HepG2 (cell line): ENCODE measurements around the gene MSH4. TPM values are rescaled to one million over a fixed set of nuclear protein-coding genes. Genes with fewer than 3 reads are reported as not detected.

Experiments
- AGO2 ChIP-seq: fragments of 200-400 bp; formaldehyde crosslinking; optimal IDR thresholded peaks from 2 replicates; pipeline ENCODE3; 2017; ENCODE audit warnings: mild to moderate bottlenecking, low read depth, low read length, moderate library complexity
- AHR ChIP-seq: IDR thresholded peaks from 2 replicates; pipeline ENCODE4 v1.6.1; 2018; ENCODE audit warnings: missing genetic modification reagents, missing compliant biosample characterization
- BRD4 ChIP-seq: sonication (generic); formaldehyde crosslinking; IDR thresholded peaks from 2 replicates; pipeline ENCODE4 v1.4.0; 2020; ENCODE audit warnings: missing genetic modification reagents
- DMAP1 ChIP-seq: IDR thresholded peaks from 2 replicates; pipeline ENCODE4 v1.6.1; 2016
- HNRNPUL1 ChIP-seq: fragments of 200-400 bp; formaldehyde crosslinking; IDR thresholded peaks from 2 replicates; pipeline ENCODE4 v1.6.1; 2017; ENCODE audit warnings: low read depth, mild to moderate bottlenecking, low read length, moderate library complexity
- KLF15 ChIP-seq: sonication (generic); formaldehyde crosslinking; IDR thresholded peaks from 2 replicates; pipeline ENCODE4 v1.8.1; 2023; ENCODE audit warnings: borderline replicate concordance, mild to moderate bottlenecking, inconsistent platforms, missing genetic modification reagents, mixed read lengths
- KMT2B ChIP-seq: IDR thresholded peaks from 2 replicates; pipeline ENCODE4 v1.6.1; 2016; ENCODE audit warnings: missing genetic modification reagents, missing compliant biosample characterization
- MIXL1 ChIP-seq: IDR thresholded peaks from 2 replicates; pipeline ENCODE4 v1.6.1; 2016
- NFATC3 ChIP-seq: sonication (generic); formaldehyde crosslinking; IDR thresholded peaks from 2 replicates; pipeline ENCODE4 v1.5.1; 2020; ENCODE audit warnings: mild to moderate bottlenecking, missing genetic modification reagents
- POGK ChIP-seq: sonication (generic); formaldehyde crosslinking; conservative IDR thresholded peaks from 2 replicates; pipeline ENCODE4 v1.8.0; 2022; ENCODE audit warnings: mild to moderate bottlenecking, moderate library complexity, missing genetic modification reagents
- RBFOX2 ChIP-seq: fragments of 200-400 bp; formaldehyde crosslinking; IDR thresholded peaks from 2 replicates; pipeline ENCODE4 v1.6.1; 2017; ENCODE audit warnings: low read depth, mild to moderate bottlenecking, low read length
- SMAD1 ChIP-seq: sonication (generic); formaldehyde crosslinking; IDR thresholded peaks from 2 replicates; pipeline ENCODE4 v1.4.0; 2020; ENCODE audit warnings: missing genetic modification reagents, low read depth, mild to moderate bottlenecking, borderline replicate concordance
- SNAI1 ChIP-seq: sonication (generic); formaldehyde crosslinking; IDR thresholded peaks from 2 replicates; pipeline ENCODE4 v1.5.0; 2020; ENCODE audit warnings: mild to moderate bottlenecking, missing genetic modification reagents, borderline replicate concordance
- THAP11 ChIP-seq: IDR thresholded peaks from 2 replicates; pipeline ENCODE4 v1.6.1; 2016; ENCODE audit warnings: missing biosample characterization, missing genetic modification reagents
- ZFP37 ChIP-seq: sonication (generic); formaldehyde crosslinking; IDR thresholded peaks from 2 replicates; pipeline ENCODE4 v1.4.0; 2020; ENCODE audit warnings: missing genetic modification reagents, borderline replicate concordance
- ZHX1 ChIP-seq: sonication (generic); formaldehyde crosslinking; IDR thresholded peaks from 2 replicates; pipeline ENCODE4 v1.8.1; 2022; ENCODE audit warnings: low read depth, mild to moderate bottlenecking, missing genetic modification reagents
- ZNF616 ChIP-seq: sonication (generic); formaldehyde crosslinking; IDR thresholded peaks from 2 replicates; pipeline ENCODE4 v1.5.0; 2020; ENCODE audit warnings: low read depth, mild to moderate bottlenecking, missing genetic modification reagents
- ZNF709 ChIP-seq: sonication (generic); formaldehyde crosslinking; IDR thresholded peaks from 2 replicates; pipeline ENCODE4 v1.5.0; 2020; ENCODE audit warnings: mild to moderate bottlenecking, missing genetic modification reagents
- ZUFSP ChIP-seq: sonication (generic); formaldehyde crosslinking; IDR thresholded peaks from 2 replicates; pipeline ENCODE4 v1.9.0; 2021; ENCODE audit warnings: missing genetic modification reagents, mild to moderate bottlenecking, borderline replicate concordance
- polyA plus RNA-seq, 8 experiments: library from polyadenylated mRNA; depleted of rRNA in 3 of 8; stranded (reverse) in 7 of 8; unstranded in 1 of 8; fragments of >200 nt; fragmentation: Illumina TruSeq in 4 of 8; extraction: Trizol in 4 of 8; gene quantifications; 2 replicates each; pipeline versions ENCODE4 v1.2.1 to v1.2.3, GENCODE V29; 2011 to 2016; ENCODE audit warnings: low read depth in 4 of 8, missing spikeins in 1 of 8, mixed read lengths in 1 of 8; ENCODE audit not compliant: insufficient read depth in 1 of 8
- total RNA-seq, 5 experiments: library from RNA; depleted of rRNA; stranded (reverse); fragments of >200 nt; fragmentation: Illumina TruSeq; extraction: Trizol; gene quantifications; 2 replicates each; pipeline ENCODE4 v1.2.3, GENCODE V29; 2016; ENCODE audit warnings: low read depth in 1 of 5

MSH4 gene
- total and polyA plus RNA-seq, 2 of the 13 experiments (the other 11 are each of a cell fraction or from before 2014, with no cell fraction given), result 0.01 to 0.09 TPM

- TF ChIP-seq DMAP1 (CRISPR knock-in tag) (peak; percentile 100), ZHX1 (peak; percentile 67; the same call in 1 of the 2 replicates), SMAD1 (CRISPR knock-in tag) (peak; percentile 85; the same call in 1 of the 2 replicates), ZFP37 (CRISPR knock-in tag) (no peak), AGO2 (no peak), NFATC3 (CRISPR knock-in tag) (peak; percentile 56; the same call in 1 of the 2 replicates), RBFOX2 (peak; percentile 55), ZNF616 (no peak), HNRNPUL1 (no peak), BRD4 (peak; percentile 94), MIXL1 (CRISPR knock-in tag) (peak; percentile 55; the same call in 1 of the 2 replicates), SNAI1 (CRISPR knock-in tag) (no peak), ZUFSP (CRISPR knock-in tag) (no peak), KMT2B (CRISPR knock-in tag) (peak; percentile 58; the same call in 1 of the 2 replicates), KLF15 (CRISPR knock-in tag) (no peak), POGK (CRISPR knock-in tag) (no peak), THAP11 (CRISPR knock-in tag) (peak; percentile 83), AHR (CRISPR knock-in tag) (peak; percentile 61; the same call in 1 of the 2 replicates), ZNF709 (CRISPR knock-in tag) (no peak)
Observed at GRCh38 chr1:75785983-75786853, 10.5 kb upstream of the MSH4 start, which contains the start of gene RABGGTB (continued).
